Keratinocyte (primary cell): ENCODE data around the gene RNF175. TPM values are rescaled to one million over a fixed set of nuclear protein-coding genes. Genes with fewer than 3 reads are reported as not detected.

Source experiments
- DNase-seq: peaks from one replicate; pipeline ENCODE4 v3.0.0-alpha.2; 2011; ENCODE audit warnings: low read depth, missing footprints, low spot score
- FAIRE-seq: peaks from 2 replicates; lab custom pipeline; 2011; peaks lifted over from hg19 to GRCh38; lab: Jason Lieb, UNC
- H2AFZ ChIP-seq: 2 replicates; pipeline ENCODE4 v1.6.0; 2012; ENCODE audit warnings: low read length, control low read depth, inconsistent platforms; ENCODE audit not compliant: control insufficient read depth
- H3K27ac ChIP-seq: 2 replicates; pipeline ENCODE4 v1.5.1; 2011; ENCODE audit warnings: low read length; ENCODE audit not compliant: control insufficient read depth, insufficient read depth
- H3K27me3 ChIP-seq: 3 replicates; pipeline ENCODE4 v1.6.0; 2011; ENCODE audit warnings: low read length; ENCODE audit not compliant: control insufficient read depth, insufficient read depth; ENCODE audit errors: extremely low read depth
- H3K36me3 ChIP-seq, 2 experiments: 2 replicates in 1 of 2; 3 replicates in 1 of 2; pipeline ENCODE4 v1.5.1; 2011; ENCODE audit warnings: low read length in 2 of 2, mild to moderate bottlenecking in 1 of 2; ENCODE audit not compliant: control insufficient read depth in 2 of 2, insufficient read depth in 2 of 2; ENCODE audit errors: extremely low read depth in 1 of 2
- H3K4me1 ChIP-seq: 3 replicates; pipeline ENCODE4 v1.5.1; 2011; ENCODE audit warnings: low read length; ENCODE audit not compliant: control insufficient read depth, insufficient read depth; ENCODE audit errors: extremely low read depth
- H3K4me2 ChIP-seq: 3 replicates; pipeline ENCODE4 v1.6.0; 2011; ENCODE audit warnings: low read depth, low read length; ENCODE audit not compliant: control insufficient read depth, insufficient read depth; ENCODE audit errors: extremely low read depth
- H3K4me3 ChIP-seq, 3 experiments: fragments of 200-600 bp in 1 of 3; sonication (generic) in 1 of 3; 2 replicates in 2 of 3; 3 replicates in 1 of 3; pipeline ENCODE4 v1.5.1; 2011 to 2016; ENCODE audit warnings: low read length in 3 of 3, mild to moderate bottlenecking in 3 of 3, control low read depth in 2 of 3, inconsistent platforms in 1 of 3, low read depth in 1 of 3, mixed read lengths in 1 of 3, mixed run types in 1 of 3, moderate library complexity in 1 of 3; ENCODE audit not compliant: control insufficient read depth in 2 of 3, insufficient read depth in 2 of 3; ENCODE audit errors: extremely low read depth in 1 of 3
- H3K79me2 ChIP-seq: 2 replicates; pipeline ENCODE4 v1.6.0; 2012; ENCODE audit warnings: low read length; ENCODE audit not compliant: control insufficient read depth, insufficient read depth
- H3K9ac ChIP-seq: 3 replicates; pipeline ENCODE4 v1.6.0; 2011; ENCODE audit warnings: low read length; ENCODE audit not compliant: control insufficient read depth, insufficient read depth; ENCODE audit errors: extremely low read depth
- H3K9me1 ChIP-seq: 3 replicates; pipeline ENCODE4 v1.6.0; 2011; ENCODE audit warnings: low read length; ENCODE audit not compliant: control insufficient read depth, insufficient read depth; ENCODE audit errors: extremely low read depth
- H3K9me3 ChIP-seq: 2 replicates; pipeline ENCODE4 v1.5.1; 2012; ENCODE audit warnings: low read depth, low read length; ENCODE audit not compliant: control insufficient read depth
- H4K20me1 ChIP-seq: 3 replicates; pipeline ENCODE4 v1.6.0; 2011; ENCODE audit warnings: low read length; ENCODE audit not compliant: control insufficient read depth, insufficient read depth; ENCODE audit errors: extremely low read depth
- CTCF ChIP-seq, 3 experiments: IDR thresholded peaks in 1 of 3; conservative IDR thresholded peaks in 1 of 3; optimal IDR thresholded peaks in 1 of 3; 2 replicates in 2 of 3; 3 replicates in 1 of 3; pipeline versions ENCODE3 to v1.5.1; 2011; ENCODE audit warnings: low read length in 3 of 3, mild to moderate bottlenecking in 3 of 3, moderate library complexity in 2 of 3, control low read depth in 1 of 3, inconsistent platforms in 1 of 3; ENCODE audit not compliant: insufficient read depth in 2 of 3; ENCODE audit errors: extremely low read depth in 1 of 3
- EZH2 ChIP-seq: IDR thresholded peaks from one replicate; pipeline ENCODE4 v1.6.1; 2012; ENCODE audit warnings: inconsistent platforms, mild to moderate bottlenecking, low read length, moderate library complexity
- dilution Hi-C: fragments of 300-500 bp; cut with MboI; formaldehyde crosslinking; loops from one replicate; pipeline ENCODE4 v1.7.0; 2020; ENCODE audit warnings: low sequenced_read_pairs; ENCODE audit not compliant: extremely low pct_ligation_motif_present
- polyA plus RNA-seq, 5 experiments: library from polyadenylated mRNA; depleted of rRNA in 3 of 5; stranded (reverse) in 3 of 5; stranded (forward) in 1 of 5; unstranded in 1 of 5; fragments of >200 nt; gene quantifications; 1 replicate in 1 of 5; 2 replicates in 3 of 5; 3 replicates in 1 of 5; pipeline versions ENCODE4 v1.2.1 to v1.2.3, GENCODE V29; 2011 to 2012; ENCODE audit warnings: missing spikeins in 2 of 5, low read depth in 1 of 5, low replicate concordance in 1 of 5

RNF175 gene
- polyA plus RNA-seq, 1 donor (not counting 4 experiments of a cell fraction or from before 2014, with no cell fraction given), result not detected

GRCh38 chr4:153781280-153781679 lies 21.5 kb upstream of the RNF175 start:
- Histone ChIP-seq H3K27me3 (peaks cover 19% of the 10 kb centered on the region), H4K20me1 (no peaks in the 10 kb centered on the region), H3K4me2 (no peak overlapping the region), H3K79me2 (no peaks in the 10 kb centered on the region), H3K36me3 (no peaks in the 10 kb centered on the region), H3K27ac (no peak overlapping the region), H3K9me1 (no peaks in the 10 kb centered on the region), H3K4me3 (no peak overlapping the region), H2AFZ (no peak overlapping the region), H3K9ac (no peak overlapping the region), H3K9me3 (no peaks in the 10 kb centered on the region), H3K4me1 (no peaks in the 10 kb centered on the region)
- dilution Hi-C loops, result no loop called here
- no peak for DNase-seq
- no peak for TF ChIP-seq EZH2
- TF ChIP-seq CTCF (optimal IDR thresholded peaks at IDR 0.05 in 1 of 3, IDR thresholded peaks at IDR 0.05 in 1 of 3, conservative IDR thresholded peaks at IDR 0.05 in 1 of 3; ENCODE audit: extremely low read depth in 1 of 3, insufficient read depth in 2 of 3, low read length in 3 of 3), result no peak
- FAIRE-seq, result no peak

GRCh38 chr4:153780876-153781275 lies 21.1 kb upstream of the RNF175 start:
- no peak for FAIRE-seq
- no peak overlapping the region for H3K9ac ChIP-seq
- DNase-seq, result no peak
- H3K27me3 ChIP-seq, result peaks cover 15% of the 10 kb centered on the region
- no peak overlapping the region for H2AFZ ChIP-seq
- dilution Hi-C loops, result no loop called here
- H3K9me3 ChIP-seq, result no peaks in the 10 kb centered on the region
- H3K79me2 ChIP-seq, result no peaks in the 10 kb centered on the region
- no peak overlapping the region for H3K4me3 ChIP-seq
- no peaks in the 10 kb centered on the region for H4K20me1 ChIP-seq
- H3K4me2 ChIP-seq, result no peak overlapping the region
- no peaks in the 10 kb centered on the region for H3K9me1 ChIP-seq
- H3K36me3 ChIP-seq, result no peaks in the 10 kb centered on the region
- H3K27ac ChIP-seq, result no peak overlapping the region
- TF ChIP-seq CTCF (optimal IDR thresholded peaks at IDR 0.05 in 1 of 3, IDR thresholded peaks at IDR 0.05 in 1 of 3, conservative IDR thresholded peaks at IDR 0.05 in 1 of 3; ENCODE audit: extremely low read depth in 1 of 3, insufficient read depth in 2 of 3, low read length in 3 of 3) (no peak), EZH2 (no peak)
- no peaks in the 10 kb centered on the region for H3K4me1 ChIP-seq
